Sigmoid colon (tissue), 7 donors: ENCODE measurements around the gene TRIM9. TPM values are rescaled to one million over a fixed set of nuclear protein-coding genes. Genes with fewer than 3 reads are reported as not detected.

Experiments used
- DNase-seq: peaks from one replicate; pipeline ENCODE4 v3.0.0-alpha.2; 2019
- H3K27ac ChIP-seq, 4 donors: fragments of 200-600 bp; sonication (generic); one replicate each; pipeline ENCODE4 v1.5.1; 2016 to 2019; ENCODE audit warnings: mild to moderate bottlenecking in 1 of 4
- H3K27me3 ChIP-seq, 3 donors: fragments of 200-600 bp; sonication (generic); one replicate each; pipeline ENCODE4 v1.5.1; 2019; ENCODE audit warnings: mild to moderate bottlenecking in 1 of 3
- H3K36me3 ChIP-seq, 4 donors: fragments of 200-600 bp; sonication (generic); one replicate each; pipeline ENCODE4 v1.5.1; 2016 to 2019
- H3K4me1 ChIP-seq, 4 donors: fragments of 200-600 bp; sonication (generic); one replicate each; pipeline ENCODE4 v1.5.1; 2017 to 2019
- H3K4me3 ChIP-seq, 4 donors: fragments of 200-600 bp; sonication (generic); one replicate each; pipeline ENCODE4 v1.5.1; 2017 to 2019; ENCODE audit warnings: mild to moderate bottlenecking in 2 of 4, moderate library complexity in 1 of 4
- H3K9me3 ChIP-seq, 4 donors: fragments of 200-600 bp in 3 of 4; sonication (generic) in 3 of 4; one replicate each; pipeline versions ENCODE4 v1.5.1 to v1.6.1; 2013 to 2019
- EP300 ChIP-seq, 4 donors: sonication (generic); formaldehyde crosslinking; IDR thresholded peaks; one replicate each; pipeline ENCODE4 v1.6.1; 2017; ENCODE audit warnings: antibody characterized with exemption in 4 of 4
- POLR2A ChIP-seq, 2 donors: fragments of 450-650 bp; IDR thresholded peaks; one replicate each; pipeline ENCODE4 v1.6.1; 2016; ENCODE audit warnings: antibody characterized with exemption in 2 of 2, mild to moderate bottlenecking in 2 of 2, moderate library complexity in 2 of 2
- POLR2AphosphoS5 ChIP-seq, 4 donors: sonication (generic); formaldehyde crosslinking; IDR thresholded peaks; one replicate each; pipeline ENCODE4 v1.6.1; 2017; ENCODE audit warnings: antibody characterized with exemption in 4 of 4
- WGBS, 2 donors: extraction: QIAGEN DNeasy Blood & Tissue Kit; methylation state at CpG; one replicate each; pipeline ENCODE4 v1.1.7; 2013; 5-methylcytosine and 5-hydroxymethylcytosine counted together
- intact Hi-C: fragments of 100-400 bp; cut with DNase I; formaldehyde crosslinking; loops from one replicate; pipeline ENCODE4 v1.15.1; 2023
- polyA plus RNA-seq, 3 donors: library from polyadenylated mRNA; stranded (reverse); fragments of 200-250 nt; gene quantifications; one replicate each; pipeline ENCODE4 v1.2.3, GENCODE V29; 2013
- total RNA-seq, 4 donors: library from RNA; depleted of rRNA; stranded (reverse); fragments of >200 nt; gene quantifications; one replicate each; pipeline ENCODE4 v1.1.0, GENCODE V29; 2016
- TF ChIP-seq, protein P1 (sequence below), 4 experiments: fragments of 450-650 bp in 3 of 4; fragments of 200-600 bp in 1 of 4; IDR thresholded peaks; one replicate each; pipeline ENCODE4 v1.5.1; 2016 to 2019; ENCODE audit warnings: antibody characterized with exemption in 4 of 4, mild to moderate bottlenecking in 3 of 4, moderate library complexity in 2 of 4
- donor health status: healthy with polysubstance abuse.
- donor health status: Bipolar disorder and iron deficiency.
- donor health status: healthy.

Gene TRIM9
- total and polyA plus RNA-seq, 7 donors = 2.4 to 21.0 (median 13.5) TPM

DNA sequence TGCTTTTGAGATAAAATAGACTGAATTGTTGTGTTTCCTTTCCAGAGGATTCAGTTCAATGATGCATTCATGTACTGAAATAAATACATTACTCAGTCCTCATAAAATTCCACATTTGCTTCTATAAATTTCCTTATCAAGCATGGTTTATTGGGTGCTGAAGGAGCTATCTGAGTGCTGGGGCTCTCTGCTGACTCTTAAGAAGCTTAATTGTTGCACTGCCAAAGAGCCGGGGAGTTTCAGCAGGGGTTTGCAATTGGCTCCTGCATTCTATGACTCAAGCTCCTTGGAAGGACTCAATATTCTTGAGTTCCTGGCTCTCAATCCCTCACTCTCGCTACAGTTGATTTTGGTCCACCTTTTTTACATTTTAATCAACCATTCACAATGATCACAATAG, 80.8 kb downstream of the TRIM9 start:
- Histone ChIP-seq H3K27ac (peak overlapping the region in 1 of 4 donors; percentile 33), H3K27me3 (no peaks in the 10 kb centered on the region), H3K4me1 (peaks cover 0 to 20% (median 18%) of the 10 kb centered on the region in 4 donors), H3K36me3 (no peaks in the 10 kb centered on the region), H3K4me3 (no peak overlapping the region), H3K9me3 (no peaks in the 10 kb centered on the region)
- intact Hi-C loops = no loop called here
- peak; percentile 74 for DNase-seq
- WGBS, 2 donors = 49 to 62% methylated on average over 2 of the region's 2 CpGs
- no peak for TF ChIP-seq POLR2A (IDR thresholded peaks at IDR 0.05)
- TF ChIP-seq EP300 (IDR thresholded peaks at IDR 0.05) = no peak
- no peak for TF ChIP-seq POLR2AphosphoS5 (IDR thresholded peaks at IDR 0.05)
- TF ChIP-seq, protein P1, sequence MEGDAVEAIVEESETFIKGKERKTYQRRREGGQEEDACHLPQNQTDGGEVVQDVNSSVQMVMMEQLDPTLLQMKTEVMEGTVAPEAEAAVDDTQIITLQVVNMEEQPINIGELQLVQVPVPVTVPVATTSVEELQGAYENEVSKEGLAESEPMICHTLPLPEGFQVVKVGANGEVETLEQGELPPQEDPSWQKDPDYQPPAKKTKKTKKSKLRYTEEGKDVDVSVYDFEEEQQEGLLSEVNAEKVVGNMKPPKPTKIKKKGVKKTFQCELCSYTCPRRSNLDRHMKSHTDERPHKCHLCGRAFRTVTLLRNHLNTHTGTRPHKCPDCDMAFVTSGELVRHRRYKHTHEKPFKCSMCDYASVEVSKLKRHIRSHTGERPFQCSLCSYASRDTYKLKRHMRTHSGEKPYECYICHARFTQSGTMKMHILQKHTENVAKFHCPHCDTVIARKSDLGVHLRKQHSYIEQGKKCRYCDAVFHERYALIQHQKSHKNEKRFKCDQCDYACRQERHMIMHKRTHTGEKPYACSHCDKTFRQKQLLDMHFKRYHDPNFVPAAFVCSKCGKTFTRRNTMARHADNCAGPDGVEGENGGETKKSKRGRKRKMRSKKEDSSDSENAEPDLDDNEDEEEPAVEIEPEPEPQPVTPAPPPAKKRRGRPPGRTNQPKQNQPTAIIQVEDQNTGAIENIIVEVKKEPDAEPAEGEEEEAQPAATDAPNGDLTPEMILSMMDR (IDR thresholded peaks at IDR 0.05) = no peak

DNA sequence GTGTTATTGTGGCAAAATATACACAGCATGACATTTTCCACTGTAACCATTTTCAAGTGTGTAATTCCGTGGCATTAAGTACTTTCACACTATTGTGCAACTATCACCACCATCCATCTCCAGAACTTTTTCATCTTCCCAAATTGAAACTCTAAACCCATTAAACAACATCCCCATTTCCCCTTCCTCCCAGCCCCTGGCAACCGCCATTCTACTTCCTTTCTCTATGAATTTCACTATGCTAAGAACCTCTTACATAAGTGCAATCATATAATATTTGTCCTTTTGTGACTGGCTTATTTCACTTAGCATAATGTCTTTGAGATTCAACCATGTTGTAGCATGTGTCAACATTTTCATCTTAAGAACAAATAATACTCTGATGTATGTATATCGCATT, 82.8 kb downstream of the TRIM9 start:
- no peaks in the 10 kb centered on the region for H3K9me3 ChIP-seq
- no peak overlapping the region for H3K4me3 ChIP-seq
- H3K4me1 ChIP-seq = peaks cover 0 to 17% (median 12%) of the 10 kb centered on the region in 4 donors
- WGBS, 2 donors = 83 to 90% methylated on average over 3 of the region's 3 CpGs
- TF ChIP-seq EP300 (IDR thresholded peaks at IDR 0.05) (no peak), POLR2AphosphoS5 (IDR thresholded peaks at IDR 0.05) (no peak), POLR2A (IDR thresholded peaks at IDR 0.05) (no peak)
- TF ChIP-seq, protein P1 (IDR thresholded peaks at IDR 0.05) = no peak
- no peak for DNase-seq
- H3K27ac ChIP-seq = no peak overlapping the region
- no peaks in the 10 kb centered on the region for H3K27me3 ChIP-seq
- H3K36me3 ChIP-seq = no peaks in the 10 kb centered on the region
- intact Hi-C loops = no loop called here

DNA sequence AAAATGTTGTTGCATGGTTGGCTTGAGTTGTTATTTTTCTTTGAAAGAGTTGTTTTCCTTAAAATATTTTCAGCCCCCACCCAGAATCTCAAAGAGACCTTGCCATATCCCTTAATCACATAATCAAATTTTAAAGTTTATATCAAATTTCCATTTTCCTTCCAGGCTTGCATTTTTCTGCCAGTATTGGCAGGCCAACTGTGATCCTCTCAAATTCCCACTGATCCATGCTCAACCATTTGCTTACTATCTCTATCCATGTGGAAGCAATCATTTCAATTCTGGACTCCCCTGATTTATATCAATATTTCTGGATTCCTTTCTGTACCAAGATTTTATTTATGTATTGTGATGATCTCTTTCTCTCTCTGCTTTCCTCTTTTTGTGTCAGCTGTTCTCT, 86.5 kb downstream of the TRIM9 start:
- Histone ChIP-seq H3K27ac (no peak overlapping the region), H3K27me3 (no peaks in the 10 kb centered on the region), H3K36me3 (no peaks in the 10 kb centered on the region), H3K4me3 (no peak overlapping the region), H3K4me1 (peaks cover 0 to 39% (median 27%) of the 10 kb centered on the region in 4 donors), H3K9me3 (no peaks in the 10 kb centered on the region)
- intact Hi-C loops = no loop called here
- DNase-seq = no peak
- TF ChIP-seq POLR2AphosphoS5 (IDR thresholded peaks at IDR 0.05) (no peak), EP300 (IDR thresholded peaks at IDR 0.05) (no peak), POLR2A (IDR thresholded peaks at IDR 0.05) (no peak)
- TF ChIP-seq, protein P1 (IDR thresholded peaks at IDR 0.05) = no peak

GRCh38 chr14:51006781-51007211, 88.1 kb downstream of the TRIM9 start:
- DNase-seq = peak; percentile 72
- H3K27ac ChIP-seq = peak overlapping the region; percentile 28 to 79 (median 72)

More at GRCh38 chr14:51006781-51007211, 88.1 kb downstream of the TRIM9 start:
- Histone ChIP-seq H3K4me1 (peaks cover 0 to 55% (median 35%) of the 10 kb centered on the region in 4 donors), H3K9me3 (no peaks in the 10 kb centered on the region), H3K4me3 (no peak overlapping the region), H3K27me3 (no peaks in the 10 kb centered on the region), H3K36me3 (no peaks in the 10 kb centered on the region)
- WGBS, 2 donors = 78 to 79% methylated on average over 4 of the region's 4 CpGs
- TF ChIP-seq EP300 (IDR thresholded peaks at IDR 0.05) = no peak
- TF ChIP-seq, protein P1 (IDR thresholded peaks at IDR 0.05) = no peak
- no peak for TF ChIP-seq POLR2A (IDR thresholded peaks at IDR 0.05)
- TF ChIP-seq POLR2AphosphoS5 (IDR thresholded peaks at IDR 0.05) = no peak
- intact Hi-C loops = no loop called here
